ENCODE data around the gene NUDT14.
A peak's percentile ranks its signal among the peaks of the same experiment; 100 is the strongest.

The NUDT14 gene

DNA sequence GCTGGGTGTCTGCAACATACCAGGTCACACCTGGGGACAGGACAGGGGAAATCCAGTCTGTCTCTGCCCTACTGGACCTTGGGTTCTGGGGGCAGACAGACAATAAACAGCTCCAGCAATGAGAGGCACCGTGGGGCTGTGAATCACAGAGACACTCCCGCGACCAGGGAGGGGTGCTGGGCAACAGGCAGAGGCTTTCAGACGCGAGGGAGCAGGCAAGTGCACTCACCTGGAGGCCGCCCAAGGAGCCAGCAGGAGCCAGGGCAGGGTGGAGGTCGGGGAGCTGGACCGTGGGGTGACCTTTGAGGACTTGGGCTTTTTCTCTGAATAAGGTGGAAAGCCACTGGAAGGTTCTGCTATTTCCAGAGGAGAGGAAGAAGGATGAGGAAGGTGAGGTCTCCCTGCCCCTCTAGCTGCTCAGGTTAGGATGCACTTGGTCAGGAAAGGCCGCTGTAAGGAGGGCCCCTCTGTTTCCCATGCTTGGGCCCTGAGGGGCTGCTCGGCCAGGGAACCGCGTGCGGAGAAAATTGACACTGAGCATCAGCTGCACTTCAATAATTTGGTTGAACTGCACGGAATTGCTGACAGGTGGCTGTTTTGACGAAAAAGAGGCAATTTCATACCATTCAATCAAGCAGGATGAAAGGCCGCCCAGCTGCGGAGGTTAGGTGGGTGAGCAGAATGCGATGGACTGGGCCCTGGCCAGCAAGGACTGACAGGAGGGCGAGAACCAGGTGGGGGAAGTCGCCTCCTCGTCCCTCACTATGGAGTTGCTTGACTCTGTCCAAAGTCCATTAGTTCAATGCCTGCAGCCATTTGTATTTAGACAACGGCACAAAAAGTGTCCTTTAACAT, 54.8 kb downstream of the NUDT14 start:
- TF ChIP-seq, protein P1, sequence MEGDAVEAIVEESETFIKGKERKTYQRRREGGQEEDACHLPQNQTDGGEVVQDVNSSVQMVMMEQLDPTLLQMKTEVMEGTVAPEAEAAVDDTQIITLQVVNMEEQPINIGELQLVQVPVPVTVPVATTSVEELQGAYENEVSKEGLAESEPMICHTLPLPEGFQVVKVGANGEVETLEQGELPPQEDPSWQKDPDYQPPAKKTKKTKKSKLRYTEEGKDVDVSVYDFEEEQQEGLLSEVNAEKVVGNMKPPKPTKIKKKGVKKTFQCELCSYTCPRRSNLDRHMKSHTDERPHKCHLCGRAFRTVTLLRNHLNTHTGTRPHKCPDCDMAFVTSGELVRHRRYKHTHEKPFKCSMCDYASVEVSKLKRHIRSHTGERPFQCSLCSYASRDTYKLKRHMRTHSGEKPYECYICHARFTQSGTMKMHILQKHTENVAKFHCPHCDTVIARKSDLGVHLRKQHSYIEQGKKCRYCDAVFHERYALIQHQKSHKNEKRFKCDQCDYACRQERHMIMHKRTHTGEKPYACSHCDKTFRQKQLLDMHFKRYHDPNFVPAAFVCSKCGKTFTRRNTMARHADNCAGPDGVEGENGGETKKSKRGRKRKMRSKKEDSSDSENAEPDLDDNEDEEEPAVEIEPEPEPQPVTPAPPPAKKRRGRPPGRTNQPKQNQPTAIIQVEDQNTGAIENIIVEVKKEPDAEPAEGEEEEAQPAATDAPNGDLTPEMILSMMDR (IDR thresholded peaks at IDR 0.05) = no peak
- peaks cover 48% of the 10 kb centered on the region for H3K9me3 Mint-ChIP-seq
- no peaks in the 10 kb centered on the region for H3K36me3 Mint-ChIP-seq (ENCODE audit: low read depth)
- H3K27ac Mint-ChIP-seq = no peak overlapping the region
- peaks cover 25% of the 10 kb centered on the region for H3K4me1 Mint-ChIP-seq
- no peak overlapping the region for H3K4me3 Mint-ChIP-seq
- DNase-seq = no peak
- H3K27me3 Mint-ChIP-seq (ENCODE audit: low read depth, poor library complexity) = peaks cover 53% of the 10 kb centered on the region

DNA sequence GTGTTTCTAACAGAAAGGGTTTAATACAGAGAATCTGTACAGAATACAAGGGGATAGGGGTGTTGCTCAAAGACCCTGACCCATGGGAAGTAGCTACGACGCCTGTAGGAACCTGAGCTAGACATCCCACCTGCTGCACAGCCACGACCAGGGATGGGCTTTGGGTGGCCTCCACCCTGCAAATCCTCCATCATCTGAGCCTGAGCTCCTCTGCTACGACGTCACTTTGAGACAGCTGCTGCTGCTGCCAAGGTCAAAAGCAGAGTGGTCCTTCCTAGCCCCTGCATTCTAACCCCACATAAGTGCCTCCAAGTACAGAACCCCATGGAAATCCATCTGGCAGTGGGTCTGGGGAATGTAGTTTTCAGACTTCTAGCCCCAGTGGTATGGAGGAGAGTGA, 56.3 kb downstream of the NUDT14 start:
- no peaks in the 10 kb centered on the region for H3K36me3 Mint-ChIP-seq (ENCODE audit: low read depth)
- H3K9me3 Mint-ChIP-seq = peaks cover 48% of the 10 kb centered on the region
- H3K4me1 Mint-ChIP-seq = peaks cover 25% of the 10 kb centered on the region
- H3K27me3 Mint-ChIP-seq (ENCODE audit: low read depth, poor library complexity) = peaks cover 53% of the 10 kb centered on the region
- peak overlapping the region; percentile 20 for H3K27ac Mint-ChIP-seq
- DNase-seq = no peak
- TF ChIP-seq, protein P1 (IDR thresholded peaks at IDR 0.05) = no peak
- H3K4me3 Mint-ChIP-seq = no peak overlapping the region

GRCh38 chr14:105123981-105124765, 56.9 kb downstream of the NUDT14 start:
- H3K27me3 Mint-ChIP-seq (ENCODE audit: low read depth, poor library complexity) = peaks cover 50% of the 10 kb centered on the region
- peaks cover 41% of the 10 kb centered on the region for H3K9me3 Mint-ChIP-seq
- H3K4me3 Mint-ChIP-seq = no peak overlapping the region
- peak overlapping the region; percentile 20 for H3K27ac Mint-ChIP-seq
- TF ChIP-seq, protein P1 (IDR thresholded peaks at IDR 0.05) = no peak
- H3K36me3 Mint-ChIP-seq (ENCODE audit: low read depth) = no peaks in the 10 kb centered on the region
- no peak for DNase-seq
- H3K4me1 Mint-ChIP-seq = peaks cover 25% of the 10 kb centered on the region

- Mint-ChIP-seq H3K36me3 (ENCODE audit: low read depth) (no peaks in the 10 kb centered on the region), H3K27ac (no peak overlapping the region), H3K27me3 (ENCODE audit: low read depth, poor library complexity) (peaks cover 58% of the 10 kb centered on the region), H3K4me3 (peak overlapping the region; percentile 22), H3K9me3 (peaks cover 37% of the 10 kb centered on the region), H3K4me1 (peaks cover 25% of the 10 kb centered on the region)
- TF ChIP-seq, protein P1 (IDR thresholded peaks at IDR 0.05) = no peak
- no peak for DNase-seq
These were observed 57.9 kb downstream of the NUDT14 start for GRCh38 chr14:105123064-105123665.
